Astrocyte (in vitro differentiated cells and primary cell): ENCODE measurements around the gene ARVCF. TPM values are rescaled to one million over a fixed set of nuclear protein-coding genes. Genes with fewer than 3 reads are reported as not detected.
"Not testable (repeated sequence)": the region's sequence is repeated elsewhere in the genome, so short reads cannot be mapped to it uniquely, and the experiment has no call there.

Experiments used
- DNase-seq: peaks from one replicate; pipeline ENCODE4 v3.0.0-alpha.2; 2010; ENCODE audit warnings: low read depth
- FAIRE-seq: peaks from 2 replicates; lab custom pipeline; 2011; peaks lifted over from hg19 to GRCh38; lab: Jason Lieb, UNC
- H2AFZ ChIP-seq: 2 replicates; pipeline ENCODE4 v1.6.0; 2012; ENCODE audit warnings: low read depth, low read length, inconsistent platforms
- H3K27ac ChIP-seq: 2 replicates; pipeline ENCODE4 v1.5.1; 2011; ENCODE audit warnings: low read depth, low read length, inconsistent platforms
- H3K27me3 ChIP-seq: 2 replicates; pipeline ENCODE4 v1.6.0; 2011; ENCODE audit warnings: low read length, inconsistent platforms; ENCODE audit not compliant: insufficient read depth
- H3K36me3 ChIP-seq: 2 replicates; pipeline ENCODE4 v1.5.1; 2011; ENCODE audit warnings: low read length, inconsistent platforms; ENCODE audit not compliant: insufficient read depth
- H3K4me1 ChIP-seq: 2 replicates; pipeline ENCODE4 v1.5.1; 2011; ENCODE audit warnings: low read length, inconsistent platforms; ENCODE audit not compliant: insufficient read depth
- H3K4me2 ChIP-seq: 2 replicates; pipeline ENCODE4 v1.6.0; 2012; ENCODE audit warnings: low read length, inconsistent platforms
- H3K4me3 ChIP-seq: 2 replicates; pipeline ENCODE4 v1.5.1; 2011; ENCODE audit warnings: low read depth, mild to moderate bottlenecking, low read length, inconsistent platforms; ENCODE audit not compliant: insufficient read depth
- H3K79me2 ChIP-seq: 2 replicates; pipeline ENCODE4 v1.6.0; 2012; ENCODE audit warnings: mild to moderate bottlenecking, low read length, inconsistent platforms; ENCODE audit not compliant: insufficient read depth
- H3K9ac ChIP-seq: 2 replicates; pipeline ENCODE4 v1.6.0; 2012; ENCODE audit warnings: mild to moderate bottlenecking, low read length, inconsistent platforms
- H3K9me3 ChIP-seq: 2 replicates; pipeline ENCODE4 v1.5.1; 2012; ENCODE audit warnings: low read depth, mild to moderate bottlenecking, low read length, inconsistent platforms; ENCODE audit not compliant: insufficient read depth
- H4K20me1 ChIP-seq: 2 replicates; pipeline ENCODE4 v1.6.0; 2012; ENCODE audit warnings: low read length, inconsistent platforms; ENCODE audit not compliant: insufficient read depth
- H3K27ac Mint-ChIP-seq: one replicate; pipeline ENCODE4 v1.8.0; 2021; ENCODE audit warnings: mild to moderate bottlenecking, mixed read lengths; ENCODE audit not compliant: unreplicated experiment
- H3K27me3 Mint-ChIP-seq: one replicate; pipeline ENCODE4 v1.8.0; 2021; ENCODE audit warnings: low read depth, mixed read lengths; ENCODE audit not compliant: unreplicated experiment
- H3K36me3 Mint-ChIP-seq: one replicate; pipeline ENCODE4 v1.8.0; 2021; ENCODE audit warnings: low read depth, mixed read lengths; ENCODE audit not compliant: unreplicated experiment
- H3K4me1 Mint-ChIP-seq: one replicate; pipeline ENCODE4 v1.8.0; 2021; ENCODE audit warnings: low read depth, mixed read lengths; ENCODE audit not compliant: unreplicated experiment
- H3K4me3 Mint-ChIP-seq: one replicate; pipeline ENCODE4 v1.8.0; 2021; ENCODE audit warnings: mild to moderate bottlenecking, moderate library complexity, mixed read lengths; ENCODE audit not compliant: unreplicated experiment
- H3K9me3 Mint-ChIP-seq: one replicate; pipeline ENCODE4 v1.8.0; 2021; ENCODE audit warnings: mild to moderate bottlenecking, mixed read lengths; ENCODE audit not compliant: unreplicated experiment
- EZH2 ChIP-seq: IDR thresholded peaks from 2 replicates; pipeline ENCODE4 v1.6.1; 2012; ENCODE audit warnings: mild to moderate bottlenecking, low read length, inconsistent platforms; ENCODE audit not compliant: insufficient read depth
- total RNA-seq: library from RNA; stranded (reverse); gene quantifications from 2 replicates; pipeline ENCODE4 v1.2.1, GENCODE V29; 2021
- TF ChIP-seq, protein P1 (sequence below): IDR thresholded peaks from 2 replicates; pipeline ENCODE4 v1.5.1; 2011; ENCODE audit warnings: low read depth, mild to moderate bottlenecking, inconsistent platforms, low read length, moderate library complexity; ENCODE audit not compliant: insufficient read depth

Gene ARVCF
- total RNA-seq, 1 donor from 2014 or later: 17.9 TPM

DNA sequence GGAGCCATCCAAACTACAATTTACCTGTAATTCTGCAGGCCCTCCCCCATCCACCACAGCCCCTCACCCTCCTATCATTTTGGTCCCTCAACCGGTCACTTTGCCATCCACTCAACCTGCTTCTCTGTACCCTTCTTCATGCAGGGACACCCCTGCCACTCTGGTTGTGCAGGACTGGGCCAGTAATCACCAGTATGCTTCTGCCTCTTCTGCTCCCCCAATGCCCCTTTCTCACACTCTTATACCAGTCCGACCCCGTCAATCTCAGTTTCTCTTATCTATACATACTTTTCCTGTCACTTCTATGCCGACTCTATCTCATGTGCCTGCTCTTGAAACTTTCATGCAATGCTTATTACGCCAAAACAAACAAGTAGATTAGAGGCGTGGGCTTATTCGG is 80.1 kb downstream of the ARVCF start:
- H3K9me3 Mint-ChIP-seq: peaks cover 19% of the 10 kb centered on the region
- peaks cover 19% of the 10 kb centered on the region for H3K36me3 Mint-ChIP-seq
- peaks cover 4% of the 10 kb centered on the region for H3K4me1 Mint-ChIP-seq
- Histone ChIP-seq H3K27ac (no peak overlapping the region), H3K36me3 (no peaks in the 10 kb centered on the region), H2AFZ (no peak overlapping the region), H3K27me3 (no peaks in the 10 kb centered on the region), H3K9me3 (no peaks in the 10 kb centered on the region), H3K9ac (no peak overlapping the region), H3K79me2 (peaks cover 16% of the 10 kb centered on the region), H3K4me2 (no peak overlapping the region), H3K4me1 (peaks cover 8% of the 10 kb centered on the region), H3K4me3 (no peak overlapping the region), H4K20me1 (no peaks in the 10 kb centered on the region)
- H3K27me3 Mint-ChIP-seq: peaks cover 2% of the 10 kb centered on the region
- TF ChIP-seq, protein P1, sequence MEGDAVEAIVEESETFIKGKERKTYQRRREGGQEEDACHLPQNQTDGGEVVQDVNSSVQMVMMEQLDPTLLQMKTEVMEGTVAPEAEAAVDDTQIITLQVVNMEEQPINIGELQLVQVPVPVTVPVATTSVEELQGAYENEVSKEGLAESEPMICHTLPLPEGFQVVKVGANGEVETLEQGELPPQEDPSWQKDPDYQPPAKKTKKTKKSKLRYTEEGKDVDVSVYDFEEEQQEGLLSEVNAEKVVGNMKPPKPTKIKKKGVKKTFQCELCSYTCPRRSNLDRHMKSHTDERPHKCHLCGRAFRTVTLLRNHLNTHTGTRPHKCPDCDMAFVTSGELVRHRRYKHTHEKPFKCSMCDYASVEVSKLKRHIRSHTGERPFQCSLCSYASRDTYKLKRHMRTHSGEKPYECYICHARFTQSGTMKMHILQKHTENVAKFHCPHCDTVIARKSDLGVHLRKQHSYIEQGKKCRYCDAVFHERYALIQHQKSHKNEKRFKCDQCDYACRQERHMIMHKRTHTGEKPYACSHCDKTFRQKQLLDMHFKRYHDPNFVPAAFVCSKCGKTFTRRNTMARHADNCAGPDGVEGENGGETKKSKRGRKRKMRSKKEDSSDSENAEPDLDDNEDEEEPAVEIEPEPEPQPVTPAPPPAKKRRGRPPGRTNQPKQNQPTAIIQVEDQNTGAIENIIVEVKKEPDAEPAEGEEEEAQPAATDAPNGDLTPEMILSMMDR: no peak
- no peak for TF ChIP-seq EZH2
- DNase-seq (no peak), FAIRE-seq (no peak)
- H3K27ac Mint-ChIP-seq: no peak overlapping the region
- no peak overlapping the region for H3K4me3 Mint-ChIP-seq

DNA sequence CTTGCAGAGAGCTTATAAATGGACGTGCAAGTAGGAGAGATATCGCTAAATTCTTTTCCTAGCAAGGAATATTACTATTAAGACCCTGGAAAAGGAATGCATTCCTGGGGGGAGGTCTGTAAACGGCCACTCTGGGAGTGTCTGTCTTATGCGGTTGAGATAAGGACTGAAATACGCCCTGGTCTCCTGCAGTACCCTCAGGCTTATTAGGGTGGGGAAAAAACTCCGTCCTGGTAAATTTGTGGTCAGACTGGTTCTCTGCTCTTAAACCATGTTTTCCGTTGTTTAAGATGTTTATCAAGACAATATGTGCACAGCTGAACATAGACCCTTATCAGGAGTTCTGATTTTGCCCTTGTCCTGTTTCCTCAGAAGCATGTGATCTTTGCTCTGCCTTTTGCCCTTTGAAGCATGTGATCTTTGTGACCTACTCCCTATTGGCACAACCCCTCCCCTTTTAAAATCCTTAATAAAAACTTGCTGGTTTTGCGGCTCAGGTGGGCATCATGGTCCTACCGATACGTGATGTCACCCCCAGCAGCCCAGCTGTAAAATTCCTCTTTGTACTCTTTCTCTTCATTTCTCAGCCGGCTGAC is 81.4 kb downstream of the ARVCF start:
- H3K36me3 ChIP-seq, H3K4me3 ChIP-seq, H3K4me3 Mint-ChIP-seq, H3K4me2 ChIP-seq, H3K79me2 ChIP-seq, H3K9me3 ChIP-seq, H4K20me1 ChIP-seq, H3K27me3 Mint-ChIP-seq, H3K27ac ChIP-seq, H3K27me3 ChIP-seq, H2AFZ ChIP-seq, FAIRE-seq, H3K4me1 ChIP-seq, H3K4me1 Mint-ChIP-seq, H3K9ac ChIP-seq, DNase-seq, H3K27ac Mint-ChIP-seq: not testable (repeated sequence)
- Mint-ChIP-seq H3K36me3 (peaks cover 23% of the 10 kb centered on the region), H3K9me3 (peaks cover 19% of the 10 kb centered on the region)

DNA sequence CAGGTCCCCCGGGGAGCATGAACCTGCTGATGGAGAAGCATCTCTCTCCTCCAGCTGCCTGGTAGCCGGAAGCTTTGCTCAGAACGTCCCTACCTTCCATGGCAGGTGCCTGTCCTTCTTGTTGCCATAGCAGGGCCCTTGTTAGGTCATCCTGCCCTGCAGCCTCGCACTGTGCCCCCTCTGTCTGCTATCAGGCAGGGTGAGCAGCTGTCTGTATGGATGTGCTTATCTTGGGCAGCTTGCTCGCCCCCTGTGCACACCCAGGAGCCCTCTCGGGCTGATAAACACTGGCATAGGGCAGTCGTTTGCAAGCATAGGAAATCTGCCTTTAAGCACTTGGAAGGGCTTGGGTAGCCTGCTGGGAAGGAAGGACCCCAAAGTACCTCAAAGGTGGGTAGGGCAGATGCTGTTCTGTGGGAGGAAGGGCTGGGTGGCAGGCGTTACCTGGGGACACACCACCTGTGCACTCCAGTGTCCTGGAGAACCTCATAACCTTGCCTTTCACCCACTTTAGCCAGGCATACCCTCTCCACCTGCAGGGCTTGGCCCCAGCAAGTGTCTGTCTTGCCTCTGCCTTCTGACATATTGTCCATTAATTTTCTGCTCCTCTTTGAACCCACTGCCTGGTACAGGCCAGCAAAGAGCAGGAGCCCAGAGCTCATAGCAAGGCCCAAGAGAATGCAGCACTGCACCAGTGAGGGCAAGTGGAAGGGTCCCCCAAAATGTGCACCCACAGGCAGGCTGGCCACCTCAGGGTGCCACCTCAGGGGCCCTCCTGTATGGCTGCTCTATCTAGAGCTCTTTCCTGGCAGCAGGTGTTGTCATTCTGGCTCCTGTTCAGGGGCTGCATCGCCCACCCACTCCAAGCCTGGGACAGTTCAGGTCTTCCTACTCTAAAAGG is 83.0 kb downstream of the ARVCF start:
- Mint-ChIP-seq H3K9me3 (peaks cover 19% of the 10 kb centered on the region), H3K4me1 (no peaks in the 10 kb centered on the region), H3K27me3 (peaks cover 4% of the 10 kb centered on the region), H3K27ac (no peak overlapping the region), H3K4me3 (no peak overlapping the region), H3K36me3 (peaks cover 26% of the 10 kb centered on the region)
- no peaks in the 10 kb centered on the region for H3K79me2 ChIP-seq
- no peak overlapping the region for H3K4me2 ChIP-seq
- H3K36me3 ChIP-seq: no peaks in the 10 kb centered on the region
- no peaks in the 10 kb centered on the region for H3K27me3 ChIP-seq
- H3K4me1 ChIP-seq: no peaks in the 10 kb centered on the region
- no peak overlapping the region for H3K9ac ChIP-seq
- H4K20me1 ChIP-seq: no peaks in the 10 kb centered on the region
- no peak overlapping the region for H3K27ac ChIP-seq
- H3K4me3 ChIP-seq: no peak overlapping the region
- TF ChIP-seq, protein P1: no peak
- TF ChIP-seq EZH2: no peak
- FAIRE-seq (no peak), DNase-seq (no peak)
- no peak overlapping the region for H2AFZ ChIP-seq
- no peaks in the 10 kb centered on the region for H3K9me3 ChIP-seq
